ENCODE data around the gene KRT1.

DNA sequence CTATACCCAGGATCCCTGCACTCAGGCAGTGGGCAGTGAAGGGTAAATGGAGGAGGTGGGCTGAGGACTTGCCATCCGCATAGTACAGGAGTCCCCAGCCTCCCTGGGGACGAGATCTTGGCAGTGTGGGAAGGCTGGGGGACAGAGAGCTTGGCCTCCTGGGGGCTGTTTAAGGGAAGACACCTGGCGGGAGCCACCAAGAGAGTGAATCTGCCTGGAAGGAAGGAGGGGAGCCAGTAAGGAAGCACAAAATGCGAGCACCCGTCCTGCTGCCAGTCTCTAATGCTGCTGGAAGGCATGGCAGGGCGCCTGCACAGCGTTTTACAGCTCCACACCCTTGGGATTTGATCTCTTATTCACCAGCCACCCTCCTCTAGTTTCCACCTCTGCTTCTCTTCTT lies 20.8 kb downstream of the KRT1 start:
- TF ChIP-seq, protein P1, sequence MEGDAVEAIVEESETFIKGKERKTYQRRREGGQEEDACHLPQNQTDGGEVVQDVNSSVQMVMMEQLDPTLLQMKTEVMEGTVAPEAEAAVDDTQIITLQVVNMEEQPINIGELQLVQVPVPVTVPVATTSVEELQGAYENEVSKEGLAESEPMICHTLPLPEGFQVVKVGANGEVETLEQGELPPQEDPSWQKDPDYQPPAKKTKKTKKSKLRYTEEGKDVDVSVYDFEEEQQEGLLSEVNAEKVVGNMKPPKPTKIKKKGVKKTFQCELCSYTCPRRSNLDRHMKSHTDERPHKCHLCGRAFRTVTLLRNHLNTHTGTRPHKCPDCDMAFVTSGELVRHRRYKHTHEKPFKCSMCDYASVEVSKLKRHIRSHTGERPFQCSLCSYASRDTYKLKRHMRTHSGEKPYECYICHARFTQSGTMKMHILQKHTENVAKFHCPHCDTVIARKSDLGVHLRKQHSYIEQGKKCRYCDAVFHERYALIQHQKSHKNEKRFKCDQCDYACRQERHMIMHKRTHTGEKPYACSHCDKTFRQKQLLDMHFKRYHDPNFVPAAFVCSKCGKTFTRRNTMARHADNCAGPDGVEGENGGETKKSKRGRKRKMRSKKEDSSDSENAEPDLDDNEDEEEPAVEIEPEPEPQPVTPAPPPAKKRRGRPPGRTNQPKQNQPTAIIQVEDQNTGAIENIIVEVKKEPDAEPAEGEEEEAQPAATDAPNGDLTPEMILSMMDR (conservative IDR thresholded peaks at IDR 0.05; ENCODE audit: low read length): no peak
- TF ChIP-seq EZH2phosphoT487 (IDR thresholded peaks at IDR 0.05; ENCODE audit: borderline replicate concordance, low read depth, low read length): no peak

Measured in OCI-LY7 (cell line).